Ectodermal cell (in vitro differentiated cells): Measurements from ENCODE around the gene TBC1D22A.

Experiments
- H3K27ac ChIP-seq: 2 replicates; pipeline ENCODE4 v1.7.0; 2013; ENCODE audit warnings: mild to moderate bottlenecking, low read depth, low read length; ENCODE audit not compliant: insufficient read depth, poor library complexity, severe bottlenecking
- H3K27me3 ChIP-seq: 2 replicates; pipeline ENCODE4 v1.7.0; 2013; ENCODE audit warnings: mild to moderate bottlenecking, low read length; ENCODE audit not compliant: insufficient read depth, control insufficient read depth, poor library complexity, severe bottlenecking
- H3K36me3 ChIP-seq: one replicate; pipeline ENCODE4 v1.7.0; 2013; ENCODE audit warnings: low read length; ENCODE audit not compliant: control insufficient read depth, insufficient read depth
- H3K4me1 ChIP-seq: one replicate; pipeline ENCODE4 v1.7.0; 2013; ENCODE audit warnings: low read length; ENCODE audit not compliant: control insufficient read depth, insufficient read depth
- H3K4me3 ChIP-seq: 2 replicates; pipeline ENCODE4 v1.7.0; 2013; ENCODE audit warnings: low read depth, low read length, control low read depth; ENCODE audit not compliant: insufficient read depth
- H3K9me3 ChIP-seq: 2 replicates; pipeline ENCODE4 v1.7.0; 2013; ENCODE audit warnings: mild to moderate bottlenecking, low read length, moderate library complexity; ENCODE audit not compliant: control insufficient read depth
- WGBS, 2 experiments: methylation state at CpG; one replicate each; pipeline ENCODE4 v1.1.7; 2013; ENCODE audit warnings: missing lambda C conversion rate in 2 of 2; 5-methylcytosine and 5-hydroxymethylcytosine counted together

TBC1D22A gene

DNA sequence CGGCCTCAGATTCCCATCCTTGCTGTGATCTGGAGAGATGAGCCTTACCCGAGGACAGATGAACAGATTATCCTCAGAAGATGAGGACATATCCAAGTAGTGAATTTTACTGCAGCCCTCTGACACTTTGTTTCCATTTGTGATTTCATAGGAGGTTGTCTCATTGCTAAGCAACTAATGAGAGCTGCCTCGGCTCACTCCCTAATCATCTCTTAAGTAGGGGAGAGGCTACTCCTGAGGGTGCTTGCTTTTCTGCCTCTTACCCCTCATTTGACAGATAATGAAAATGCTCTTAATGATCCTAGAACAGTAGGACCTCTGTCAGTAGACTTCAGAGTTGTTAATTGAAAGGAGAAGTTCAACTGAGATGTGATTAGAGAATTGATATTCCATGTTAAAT, 150.9 kb downstream of the TBC1D22A start:
- Histone ChIP-seq H3K36me3 (no peaks in the 10 kb centered on the region), H3K4me3 (no peak overlapping the region), H3K27ac (no peak overlapping the region), H3K4me1 (peaks cover 5% of the 10 kb centered on the region), H3K27me3 (no peaks in the 10 kb centered on the region), H3K9me3 (no peaks in the 10 kb centered on the region)
- 74 to 81% methylated on average over 3 of the region's 3 CpGs for WGBS, 2 experiments

- WGBS, 2 experiments, result 91 to 93% methylated on average over 9 to 10 of the region's 10 CpGs
- Histone ChIP-seq H3K27me3 (no peaks in the 10 kb centered on the region), H3K9me3 (no peaks in the 10 kb centered on the region), H3K27ac (no peak overlapping the region), H3K4me1 (no peaks in the 10 kb centered on the region), H3K36me3 (no peaks in the 10 kb centered on the region), H3K4me3 (no peak overlapping the region)
These were observed 152.0 kb downstream of the TBC1D22A start for GRCh38 chr22:46914481-46914880.

DNA sequence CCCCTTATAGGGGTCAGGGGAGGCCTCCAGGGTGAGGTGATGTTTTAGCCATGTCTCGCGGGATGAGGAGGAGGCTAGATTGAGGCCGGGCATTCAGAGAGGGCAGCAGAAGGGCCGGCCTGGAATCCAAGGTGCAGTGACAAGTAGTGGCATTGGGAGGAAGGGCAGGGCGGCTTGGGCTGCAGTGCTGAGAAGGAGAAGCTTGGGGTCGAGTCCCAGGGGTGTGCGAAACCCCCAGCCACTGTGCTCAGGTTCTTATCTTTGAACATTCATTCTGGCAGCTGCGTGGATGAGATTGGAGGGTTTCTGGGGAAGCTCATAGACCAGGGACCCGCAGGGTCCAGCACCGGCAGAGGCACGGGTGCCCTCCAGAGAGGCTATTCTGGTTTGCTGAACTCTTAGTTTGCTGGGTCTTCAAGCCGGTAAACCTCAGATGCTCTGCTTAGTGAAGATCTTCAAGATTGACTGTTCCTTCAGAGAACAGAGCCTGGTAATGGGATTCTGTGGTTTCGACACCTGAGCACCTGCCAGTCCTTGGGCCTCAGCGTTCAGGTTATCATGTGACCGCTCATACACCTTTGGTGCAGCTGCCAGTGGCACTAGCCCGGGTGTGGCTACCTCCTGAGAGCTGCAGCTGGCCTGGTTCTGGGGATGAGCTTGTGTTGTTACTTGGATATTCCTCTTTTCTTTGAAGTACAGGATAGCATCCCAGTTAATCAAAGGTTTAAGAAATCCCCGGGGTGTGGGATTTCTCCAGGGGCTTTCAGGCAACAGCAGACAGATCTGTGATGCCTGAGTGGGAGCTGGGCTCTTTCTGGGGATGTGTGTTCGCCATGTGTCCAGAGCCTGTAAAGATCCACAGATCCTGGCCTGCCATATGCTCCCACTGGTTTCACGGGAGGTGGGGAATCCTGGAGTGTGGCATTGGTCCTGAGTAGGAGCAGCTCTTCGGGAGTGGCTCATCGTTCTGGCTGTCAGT, 152.8 kb downstream of the TBC1D22A start:
- 96% methylated on average over 21 of the region's 21 CpGs for WGBS, 2 experiments
- H3K27ac ChIP-seq, result no peak overlapping the region

DNA sequence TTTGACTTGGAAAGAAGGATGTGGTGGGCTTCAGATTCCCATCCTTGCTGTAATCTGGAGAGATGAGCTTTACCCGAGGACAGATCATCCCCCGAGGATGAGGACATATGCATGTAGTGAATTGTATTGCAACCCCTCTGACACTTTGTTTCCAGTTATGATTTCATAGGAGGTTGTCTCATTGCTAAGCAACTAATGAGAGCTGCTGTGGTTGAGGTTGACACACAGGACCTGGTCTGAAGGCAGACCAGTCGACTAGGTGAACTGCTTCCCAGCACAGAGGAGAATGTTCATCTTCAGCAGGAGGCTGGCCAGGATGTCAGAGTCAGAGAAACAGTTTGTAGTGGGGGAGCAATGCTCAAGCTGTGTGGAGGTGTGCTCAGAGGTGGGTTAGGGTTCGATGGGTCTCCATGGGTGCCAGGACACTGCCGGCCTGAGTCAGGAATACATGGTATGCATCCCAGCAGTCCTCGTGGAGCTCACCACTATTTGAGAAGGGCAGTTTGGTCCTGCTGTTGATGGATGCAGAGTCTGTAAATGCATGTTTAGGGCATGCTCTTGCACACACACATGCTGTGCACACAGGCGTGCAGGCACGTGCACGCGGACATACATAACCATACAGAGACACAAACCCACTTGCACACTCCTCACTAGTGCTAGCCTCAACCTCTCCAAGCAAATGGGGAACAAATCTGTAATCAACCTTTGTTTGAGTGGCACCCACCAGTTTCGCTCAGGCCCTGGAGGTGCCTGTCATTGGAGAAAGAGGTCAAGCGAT, 153.7 kb downstream of the TBC1D22A start:
- Histone ChIP-seq H3K4me3 (no peak overlapping the region), H3K36me3 (no peaks in the 10 kb centered on the region), H3K4me1 (no peaks in the 10 kb centered on the region), H3K27ac (no peak overlapping the region), H3K9me3 (no peaks in the 10 kb centered on the region), H3K27me3 (no peaks in the 10 kb centered on the region)
- WGBS, 2 experiments, result 95% methylated on average over 12 of the region's 12 CpGs

More for the DNA sequence above, 152.8 kb downstream of the TBC1D22A start:
- Histone ChIP-seq H3K27me3 (no peaks in the 10 kb centered on the region), H3K9me3 (no peaks in the 10 kb centered on the region), H3K4me3 (no peak overlapping the region), H3K4me1 (no peaks in the 10 kb centered on the region), H3K36me3 (no peaks in the 10 kb centered on the region)

DNA sequence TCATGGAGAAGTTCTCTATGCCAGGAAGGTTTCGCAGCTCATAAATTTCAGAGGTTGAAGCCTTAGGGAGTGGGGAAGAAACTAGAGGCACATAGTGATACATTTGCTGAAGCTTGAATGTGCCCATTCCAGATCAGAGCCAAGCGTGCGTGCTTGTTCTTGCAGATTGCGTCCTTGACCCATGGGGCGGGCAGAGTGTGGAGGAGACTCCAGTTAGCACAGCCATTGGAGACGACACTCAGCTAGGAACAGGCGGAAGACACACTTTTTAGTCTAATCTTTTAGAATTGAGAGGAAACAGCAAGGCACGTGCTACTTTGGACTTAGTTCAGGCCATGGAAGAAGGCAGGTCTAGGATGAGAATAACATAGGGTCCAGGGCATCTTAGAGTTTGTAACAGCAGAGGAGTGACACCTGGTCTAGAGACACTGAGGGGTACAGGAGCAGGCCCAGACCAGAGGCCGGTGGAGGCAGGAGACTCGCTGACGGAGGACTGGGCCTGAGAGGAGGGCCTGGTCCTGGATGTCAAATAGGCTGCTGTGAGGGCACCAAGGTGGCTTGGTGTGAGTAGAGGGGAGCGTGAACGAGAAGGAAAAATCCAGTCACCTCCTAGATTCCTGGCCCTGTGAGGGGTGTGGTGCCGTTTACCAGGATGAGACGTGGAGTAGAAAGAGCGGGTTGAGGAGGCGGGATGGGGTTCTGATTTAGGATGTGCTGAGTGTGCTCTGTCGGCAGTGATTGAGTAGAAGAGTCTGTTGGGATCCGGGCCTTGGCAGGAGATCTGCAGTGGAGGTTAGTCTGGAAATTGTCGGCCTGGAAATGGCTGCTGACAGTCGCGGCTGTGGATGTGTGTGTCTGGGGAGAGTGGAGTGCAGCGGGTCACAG, 154.7 kb downstream of the TBC1D22A start:
- no peak overlapping the region for H3K4me3 ChIP-seq
- no peaks in the 10 kb centered on the region for H3K4me1 ChIP-seq
- no peaks in the 10 kb centered on the region for H3K27me3 ChIP-seq
- no peak overlapping the region for H3K27ac ChIP-seq
- WGBS, 2 experiments, result 94 to 96% methylated on average over 23 of the region's 23 CpGs
- H3K9me3 ChIP-seq, result no peaks in the 10 kb centered on the region
- H3K36me3 ChIP-seq, result no peaks in the 10 kb centered on the region

GRCh38 chr22:46917771-46918101, 155.3 kb downstream of the TBC1D22A start:
- Histone ChIP-seq H3K36me3 (no peaks in the 10 kb centered on the region), H3K4me1 (no peaks in the 10 kb centered on the region), H3K4me3 (no peak overlapping the region), H3K27ac (no peak overlapping the region), H3K27me3 (no peaks in the 10 kb centered on the region), H3K9me3 (no peaks in the 10 kb centered on the region)
- 94 to 96% methylated on average over 11 of the region's 11 CpGs for WGBS, 2 experiments

DNA sequence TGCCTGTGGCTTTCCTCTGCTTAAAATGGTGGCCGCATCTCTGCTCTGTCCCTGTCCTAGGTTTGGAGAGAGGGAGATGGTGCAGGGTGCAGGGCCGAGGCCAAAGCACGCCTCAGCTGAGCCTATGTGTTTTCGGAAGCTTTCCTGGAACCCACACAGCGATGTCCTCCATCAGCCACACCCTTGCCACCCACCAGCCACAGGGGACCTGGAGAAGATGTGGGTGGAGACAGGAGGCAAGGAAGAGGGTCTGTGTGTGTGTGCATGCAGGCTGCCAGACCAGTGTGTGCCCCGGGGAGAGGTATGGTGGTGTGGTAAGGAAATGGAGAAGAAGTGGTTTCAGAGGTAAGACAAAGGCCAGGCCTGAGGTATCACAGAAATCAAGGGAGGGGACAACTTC, 155.7 kb downstream of the TBC1D22A start:
- H3K4me3 ChIP-seq, result no peak overlapping the region
- no peaks in the 10 kb centered on the region for H3K4me1 ChIP-seq
- H3K9me3 ChIP-seq, result no peaks in the 10 kb centered on the region
- WGBS, 2 experiments, result 82 to 84% methylated on average over 6 of the region's 6 CpGs
- H3K27me3 ChIP-seq, result no peaks in the 10 kb centered on the region
- no peaks in the 10 kb centered on the region for H3K36me3 ChIP-seq
- no peak overlapping the region for H3K27ac ChIP-seq

- Histone ChIP-seq H3K27me3 (no peaks in the 10 kb centered on the region), H3K4me3 (no peak overlapping the region), H3K36me3 (no peaks in the 10 kb centered on the region), H3K27ac (no peak overlapping the region), H3K4me1 (no peaks in the 10 kb centered on the region), H3K9me3 (no peaks in the 10 kb centered on the region)
These were observed 159.6 kb downstream of the TBC1D22A start for GRCh38 chr22:46922037-46922436.

- H3K27ac ChIP-seq, result no peak overlapping the region
- WGBS, 2 experiments, result 93% methylated on average over 9 to 10 of the region's 10 CpGs
- no peaks in the 10 kb centered on the region for H3K27me3 ChIP-seq
- no peaks in the 10 kb centered on the region for H3K36me3 ChIP-seq
- H3K9me3 ChIP-seq, result no peaks in the 10 kb centered on the region
- H3K4me3 ChIP-seq, result no peak overlapping the region
- no peaks in the 10 kb centered on the region for H3K4me1 ChIP-seq
These were observed 160.9 kb downstream of the TBC1D22A start for GRCh38 chr22:46923394-46923793.
